Measurements from ENCODE around the gene SMARCC1. TPM values are rescaled to one million over a fixed set of nuclear protein-coding genes. Genes with fewer than 3 reads are reported as not detected.

Gene SMARCC1
- total and polyA plus RNA-seq, 4 donors: 11.7 to 83.0 (median 37.5) TPM

- Histone ChIP-seq H3K9ac (ENCODE audit: insufficient read depth in 1 of 2, low read length in 2 of 2) (no peak overlapping the region), H3K4me3 (no peak overlapping the region), H3K4me1 (ENCODE audit: control insufficient read depth in 5 of 5, insufficient read depth in 5 of 5, low read length in 5 of 5) (peaks cover 0 to 7% (median 0%) of the 10 kb centered on the region in 5 donors), H3K27me3 (ENCODE audit: control insufficient read depth in 3 of 3, insufficient read depth in 3 of 3, low read length in 2 of 3) (peaks cover 0 to 11% (median 6%) of the 10 kb centered on the region in 3 donors), H3K9me3 (ENCODE audit: control insufficient read depth in 4 of 4, insufficient read depth in 3 of 4, low read length in 3 of 4) (peaks cover 0 to 2% (median 0%) of the 10 kb centered on the region in 4 donors), H3K27ac (ENCODE audit: low read depth in 1 of 2, low read length in 1 of 2) (no peak overlapping the region), H3K36me3 (ENCODE audit: control insufficient read depth in 4 of 4, insufficient read depth in 4 of 4, low read length in 4 of 4) (no peaks in the 10 kb centered on the region)
- 71 to 79% methylated on average over 9 of the region's 9 CpGs for WGBS, 2 donors
- DNase-seq (no peak), ATAC-seq (ENCODE audit: insufficient read depth, low FRiP score) (no peak)
- TF ChIP-seq CTCF (IDR thresholded peaks at IDR 0.05; ENCODE audit: control extremely low read depth, extremely low read depth): no peak
Observed at GRCh38 chr3:47573190-47574172, 208.2 kb downstream of the SMARCC1 start.

- Histone ChIP-seq H3K27me3 (ENCODE audit: control insufficient read depth in 3 of 3, insufficient read depth in 3 of 3, low read length in 2 of 3) (peaks cover 0 to under 1% (median 0%) of the 10 kb centered on the region in 3 donors), H3K4me3 (no peak overlapping the region), H3K27ac (ENCODE audit: low read depth in 1 of 2, low read length in 1 of 2) (no peak overlapping the region), H3K9me3 (ENCODE audit: control insufficient read depth in 4 of 4, insufficient read depth in 3 of 4, low read length in 3 of 4) (no peaks in the 10 kb centered on the region), H3K36me3 (ENCODE audit: control insufficient read depth in 4 of 4, insufficient read depth in 4 of 4, low read length in 4 of 4) (no peaks in the 10 kb centered on the region), H3K9ac (ENCODE audit: insufficient read depth in 1 of 2, low read length in 2 of 2) (no peak overlapping the region), H3K4me1 (ENCODE audit: control insufficient read depth in 5 of 5, insufficient read depth in 5 of 5, low read length in 5 of 5) (no peaks in the 10 kb centered on the region)
- ATAC-seq (ENCODE audit: insufficient read depth, low FRiP score) (no peak), DNase-seq (peak in 1 of 3 donors; percentile 20)
- WGBS, 2 donors: 80 to 82% methylated on average over 10 of the region's 10 CpGs
- no peak for TF ChIP-seq CTCF (IDR thresholded peaks at IDR 0.05; ENCODE audit: control extremely low read depth, extremely low read depth)
Observed at GRCh38 chr3:47571391-47572175, 210.1 kb downstream of the SMARCC1 start.

- no peak for ATAC-seq (ENCODE audit: insufficient read depth, low FRiP score)
Observed at GRCh38 chr3:47568901-47569300, 212.8 kb downstream of the SMARCC1 start.

More at GRCh38 chr3:47568901-47569300, 212.8 kb downstream of the SMARCC1 start:
- WGBS, 2 donors: 89 to 91% methylated on average over 6 of the region's 6 CpGs
- H3K27me3 ChIP-seq (ENCODE audit: control insufficient read depth in 3 of 3, insufficient read depth in 3 of 3, low read length in 2 of 3): no peaks in the 10 kb centered on the region
- H3K27ac ChIP-seq (ENCODE audit: low read depth in 1 of 2, low read length in 1 of 2): no peak overlapping the region
- TF ChIP-seq CTCF (IDR thresholded peaks at IDR 0.05; ENCODE audit: control extremely low read depth, extremely low read depth): no peak
- H3K9ac ChIP-seq (ENCODE audit: insufficient read depth in 1 of 2, low read length in 2 of 2): no peak overlapping the region
- H3K36me3 ChIP-seq (ENCODE audit: control insufficient read depth in 4 of 4, insufficient read depth in 4 of 4, low read length in 4 of 4): no peaks in the 10 kb centered on the region
- H3K4me1 ChIP-seq (ENCODE audit: control insufficient read depth in 5 of 5, insufficient read depth in 5 of 5, low read length in 5 of 5): no peaks in the 10 kb centered on the region
- no peak overlapping the region for H3K4me3 ChIP-seq
- DNase-seq: no peak
- no peaks in the 10 kb centered on the region for H3K9me3 ChIP-seq (ENCODE audit: control insufficient read depth in 4 of 4, insufficient read depth in 3 of 4, low read length in 3 of 4)
